Spleen (tissue), 7 donors: ENCODE results near the gene WAPL.

Source experiments
- POLR2A ChIP-seq, 3 donors: fragments of 450-650 bp; IDR thresholded peaks; one replicate each; pipeline ENCODE4 v1.5.1; 2017; ENCODE audit warnings: antibody characterized with exemption in 3 of 3, mild to moderate bottlenecking in 1 of 3
- POLR2AphosphoS5 ChIP-seq, 3 donors: sonication (generic); formaldehyde crosslinking; IDR thresholded peaks; one replicate each; pipeline ENCODE4 v1.5.1; 2017; ENCODE audit warnings: antibody characterized with exemption in 3 of 3
- TF ChIP-seq, protein P1 (sequence below), 11 experiments: fragments of 200-600 bp in 7 of 11; fragments of 450-650 bp in 4 of 11; sonication (generic) in 4 of 11; IDR thresholded peaks in 8 of 11; conservative IDR thresholded peaks in 3 of 11; 1 replicate in 7 of 11; 2 replicates in 4 of 11; pipeline versions ENCODE4 v1.4.0 to v1.8.0; 2016 to 2021; ENCODE audit warnings: antibody characterized with exemption in 11 of 11, inconsistent platforms in 4 of 11, mild to moderate bottlenecking in 1 of 11
- donor health status: DM: no; HTN: no; CAD: no; lungs with moderate emphysema.
- donor health status: DM: no; HTN: no; CAD: no.
- donor health status: DM: no; HTN: no; CAD: no.

DNA sequence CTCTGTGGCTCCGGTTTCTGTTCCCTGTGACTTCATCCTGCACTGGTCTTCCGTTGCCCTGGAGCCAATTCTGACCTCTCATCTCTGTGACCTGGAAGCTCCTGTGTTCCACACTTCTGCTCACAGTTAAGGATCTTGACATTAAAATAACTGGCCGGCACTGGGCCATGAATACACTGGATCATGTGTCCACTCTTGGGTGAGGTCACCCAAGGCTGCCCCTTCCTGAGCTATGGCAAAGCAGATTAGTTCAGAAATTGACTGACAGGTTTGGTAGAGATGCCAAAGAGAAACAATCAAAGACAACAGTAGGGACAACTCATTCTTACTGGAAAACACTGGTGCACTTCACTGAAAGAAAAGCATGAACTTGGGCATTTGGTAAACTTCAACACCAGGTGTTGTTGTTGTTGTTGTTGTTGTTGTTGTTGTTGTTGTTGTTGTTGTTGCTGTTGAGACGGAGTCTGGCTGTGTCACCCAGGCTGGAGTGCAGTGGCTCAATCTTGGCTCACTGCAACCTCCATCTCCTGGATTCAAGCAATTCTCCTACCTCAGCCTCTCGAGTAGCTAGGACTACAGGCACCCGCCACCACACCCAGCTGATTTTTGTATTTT, 118.3 kb downstream of the WAPL start:
- no peak for TF ChIP-seq POLR2AphosphoS5 (IDR thresholded peaks at IDR 0.05)
- TF ChIP-seq, protein P1, sequence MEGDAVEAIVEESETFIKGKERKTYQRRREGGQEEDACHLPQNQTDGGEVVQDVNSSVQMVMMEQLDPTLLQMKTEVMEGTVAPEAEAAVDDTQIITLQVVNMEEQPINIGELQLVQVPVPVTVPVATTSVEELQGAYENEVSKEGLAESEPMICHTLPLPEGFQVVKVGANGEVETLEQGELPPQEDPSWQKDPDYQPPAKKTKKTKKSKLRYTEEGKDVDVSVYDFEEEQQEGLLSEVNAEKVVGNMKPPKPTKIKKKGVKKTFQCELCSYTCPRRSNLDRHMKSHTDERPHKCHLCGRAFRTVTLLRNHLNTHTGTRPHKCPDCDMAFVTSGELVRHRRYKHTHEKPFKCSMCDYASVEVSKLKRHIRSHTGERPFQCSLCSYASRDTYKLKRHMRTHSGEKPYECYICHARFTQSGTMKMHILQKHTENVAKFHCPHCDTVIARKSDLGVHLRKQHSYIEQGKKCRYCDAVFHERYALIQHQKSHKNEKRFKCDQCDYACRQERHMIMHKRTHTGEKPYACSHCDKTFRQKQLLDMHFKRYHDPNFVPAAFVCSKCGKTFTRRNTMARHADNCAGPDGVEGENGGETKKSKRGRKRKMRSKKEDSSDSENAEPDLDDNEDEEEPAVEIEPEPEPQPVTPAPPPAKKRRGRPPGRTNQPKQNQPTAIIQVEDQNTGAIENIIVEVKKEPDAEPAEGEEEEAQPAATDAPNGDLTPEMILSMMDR (IDR thresholded peaks at IDR 0.05 in 8 of 11, conservative IDR thresholded peaks at IDR 0.05 in 3 of 11) = no peak
- no peak for TF ChIP-seq POLR2A (IDR thresholded peaks at IDR 0.05)
